Epithelial cell of esophagus (primary cell): ENCODE results near the gene ARID1B.

Source experiments
- DNase-seq: peaks from one replicate; pipeline ENCODE4 v3.0.0; 2010; ENCODE audit warnings: low read depth
- H3K4me3 ChIP-seq: 2 replicates; pipeline ENCODE4 v1.5.1; 2011; ENCODE audit warnings: mild to moderate bottlenecking, low read length, control low read depth
- CTCF ChIP-seq: IDR thresholded peaks from 2 replicates; pipeline ENCODE4 v1.5.1; 2011; ENCODE audit warnings: low read depth, mild to moderate bottlenecking, low read length, control low read depth, inconsistent platforms; ENCODE audit not compliant: insufficient read depth; ENCODE audit errors: missing control alignments

The ARID1B gene

GRCh38 chr6:157207521-157208076 is 430.4 kb downstream of the ARID1B start:
- TF ChIP-seq CTCF, result no peak
- H3K4me3 ChIP-seq, result no peak overlapping the region
- DNase-seq, result no peak

- TF ChIP-seq CTCF, result no peak
- DNase-seq, result no peak
- H3K4me3 ChIP-seq, result no peak overlapping the region
Observed at GRCh38 chr6:157209865-157210530, 432.8 kb downstream of the ARID1B start.

DNA sequence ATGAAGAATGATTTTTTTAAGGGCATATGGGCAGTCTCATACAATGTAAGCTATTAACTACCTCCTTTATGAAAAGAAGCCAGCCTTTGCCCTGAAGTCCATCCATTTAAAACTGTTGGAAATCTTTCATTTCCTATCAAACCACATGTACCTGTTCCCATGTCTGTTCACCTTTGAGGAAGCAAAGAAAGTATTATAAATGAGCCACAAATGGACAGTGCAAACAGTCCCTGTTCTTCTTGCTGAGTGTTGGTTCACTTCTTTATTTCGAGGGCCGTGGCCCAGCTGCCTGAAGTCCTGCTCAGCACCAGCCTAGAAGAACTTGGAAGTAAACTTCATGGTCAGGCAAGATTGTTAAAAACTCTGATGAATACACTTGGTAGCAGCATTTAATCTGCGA is 433.8 kb downstream of the ARID1B start:
- TF ChIP-seq CTCF, result no peak
- no peak for DNase-seq
- no peak overlapping the region for H3K4me3 ChIP-seq

- TF ChIP-seq CTCF, result no peak
- no peak overlapping the region for H3K4me3 ChIP-seq
- DNase-seq, result no peak
Observed at GRCh38 chr6:157211603-157212455, 434.7 kb downstream of the ARID1B start.

GRCh38 chr6:157213426-157213825 is 436.2 kb downstream of the ARID1B start:
- no peak for DNase-seq
- no peak for TF ChIP-seq CTCF
- H3K4me3 ChIP-seq, result no peak overlapping the region

DNA sequence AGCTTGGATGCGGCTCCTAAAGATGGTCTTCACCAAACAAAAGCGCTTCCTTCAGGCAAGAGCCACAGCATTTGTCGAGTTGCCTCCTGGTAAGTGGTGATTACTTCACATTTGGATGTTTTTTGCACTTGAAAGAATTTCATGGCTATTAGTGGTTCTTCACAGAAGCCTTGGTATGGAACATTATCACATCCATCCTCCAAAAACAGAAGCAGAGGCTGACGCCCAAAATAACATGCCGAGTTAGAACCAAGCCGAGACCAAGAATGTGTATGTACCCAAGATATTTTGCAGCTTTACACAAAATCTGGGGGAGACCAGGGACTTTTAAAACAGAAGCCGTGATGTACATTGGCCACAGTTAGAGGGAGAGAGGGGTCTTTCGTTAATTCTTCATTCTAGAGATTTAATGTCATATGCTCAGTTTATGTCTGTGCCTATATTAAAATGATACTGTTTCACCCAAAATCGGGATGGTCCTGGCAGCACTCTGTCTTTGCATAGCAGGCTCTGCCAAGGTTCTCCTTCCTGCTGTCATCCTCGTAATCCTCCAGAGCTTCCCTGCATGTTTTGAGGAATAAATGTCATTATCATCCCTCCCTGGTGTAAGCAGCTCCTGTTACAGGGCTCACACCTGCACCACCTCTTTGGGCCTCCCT is 436.9 kb downstream of the ARID1B start:
- DNase-seq, result no peak
- no peak for TF ChIP-seq CTCF

More for the DNA sequence above, 436.9 kb downstream of the ARID1B start:
- H3K4me3 ChIP-seq, result no peak overlapping the region
